Esophagus muscularis mucosa (tissue), 4 donors: ENCODE measurements around the gene CERS5.
A peak's percentile ranks its signal among the peaks of the same experiment; 100 is the strongest.

Experiments used
- EP300 ChIP-seq: sonication (generic); formaldehyde crosslinking; IDR thresholded peaks from one replicate; pipeline ENCODE4 v1.6.1; 2017; ENCODE audit warnings: antibody characterized with exemption
- POLR2A ChIP-seq: fragments of 450-650 bp; IDR thresholded peaks from one replicate; pipeline ENCODE4 v1.6.1; 2017; ENCODE audit warnings: antibody characterized with exemption, moderate library complexity, mild to moderate bottlenecking, low read depth
- POLR2AphosphoS5 ChIP-seq, 2 donors: sonication (generic); formaldehyde crosslinking; IDR thresholded peaks; one replicate each; pipeline ENCODE4 v1.6.1; 2017; ENCODE audit warnings: antibody characterized with exemption in 2 of 2
- TF ChIP-seq, protein P1 (sequence below), 3 experiments: fragments of 200-600 bp in 2 of 3; fragments of 450-650 bp in 1 of 3; sonication (generic) in 2 of 3; IDR thresholded peaks; one replicate each; pipeline ENCODE4 v1.5.1; 2017 to 2019; ENCODE audit warnings: antibody characterized with exemption in 3 of 3, mild to moderate bottlenecking in 2 of 3, moderate library complexity in 1 of 3

DNA sequence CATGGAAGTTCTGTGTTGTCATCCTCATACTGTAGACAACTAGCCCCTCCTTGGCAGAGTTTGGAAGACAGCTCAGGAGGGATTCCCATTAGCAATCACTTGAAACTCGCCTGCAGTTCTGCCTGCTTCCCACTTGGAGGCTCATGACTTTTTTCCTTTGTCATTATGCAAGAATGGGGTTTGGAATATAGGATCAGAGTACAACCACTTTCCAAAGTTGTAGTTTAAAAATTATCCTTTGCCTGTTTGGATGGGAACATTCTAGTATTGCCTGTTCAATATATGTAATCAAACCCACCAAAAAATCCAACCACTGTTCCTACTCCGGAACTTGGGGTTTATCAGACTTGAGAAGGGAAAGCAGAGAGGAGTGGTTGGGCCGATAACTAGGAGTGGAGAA lies 65.5 kb downstream of the CERS5 start:
- no peak for TF ChIP-seq POLR2A
- TF ChIP-seq, protein P1, sequence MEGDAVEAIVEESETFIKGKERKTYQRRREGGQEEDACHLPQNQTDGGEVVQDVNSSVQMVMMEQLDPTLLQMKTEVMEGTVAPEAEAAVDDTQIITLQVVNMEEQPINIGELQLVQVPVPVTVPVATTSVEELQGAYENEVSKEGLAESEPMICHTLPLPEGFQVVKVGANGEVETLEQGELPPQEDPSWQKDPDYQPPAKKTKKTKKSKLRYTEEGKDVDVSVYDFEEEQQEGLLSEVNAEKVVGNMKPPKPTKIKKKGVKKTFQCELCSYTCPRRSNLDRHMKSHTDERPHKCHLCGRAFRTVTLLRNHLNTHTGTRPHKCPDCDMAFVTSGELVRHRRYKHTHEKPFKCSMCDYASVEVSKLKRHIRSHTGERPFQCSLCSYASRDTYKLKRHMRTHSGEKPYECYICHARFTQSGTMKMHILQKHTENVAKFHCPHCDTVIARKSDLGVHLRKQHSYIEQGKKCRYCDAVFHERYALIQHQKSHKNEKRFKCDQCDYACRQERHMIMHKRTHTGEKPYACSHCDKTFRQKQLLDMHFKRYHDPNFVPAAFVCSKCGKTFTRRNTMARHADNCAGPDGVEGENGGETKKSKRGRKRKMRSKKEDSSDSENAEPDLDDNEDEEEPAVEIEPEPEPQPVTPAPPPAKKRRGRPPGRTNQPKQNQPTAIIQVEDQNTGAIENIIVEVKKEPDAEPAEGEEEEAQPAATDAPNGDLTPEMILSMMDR (IDR thresholded peaks at IDR 0.05) = peak in 2 of 3 experiments; percentile 16 to 51
- TF ChIP-seq EP300 = no peak
- TF ChIP-seq POLR2AphosphoS5 (IDR thresholded peaks at IDR 0.05) = no peak
